Activated CD4-positive, alpha-beta T cell treated with anti-CD3 and anti-CD28 coated beads, Interleukin-10, Interleukin-2, amounts not matched to agents 100 ng/mL and 50 ng/mL, durations not matched to agents 16 hours and 8 hours (primary cell): ENCODE measurements around the gene ASS1.

Experiments
- DNase-seq: peaks from one replicate; pipeline ENCODE4 v3.0.0-alpha.2; 2020

Gene ASS1

DNA sequence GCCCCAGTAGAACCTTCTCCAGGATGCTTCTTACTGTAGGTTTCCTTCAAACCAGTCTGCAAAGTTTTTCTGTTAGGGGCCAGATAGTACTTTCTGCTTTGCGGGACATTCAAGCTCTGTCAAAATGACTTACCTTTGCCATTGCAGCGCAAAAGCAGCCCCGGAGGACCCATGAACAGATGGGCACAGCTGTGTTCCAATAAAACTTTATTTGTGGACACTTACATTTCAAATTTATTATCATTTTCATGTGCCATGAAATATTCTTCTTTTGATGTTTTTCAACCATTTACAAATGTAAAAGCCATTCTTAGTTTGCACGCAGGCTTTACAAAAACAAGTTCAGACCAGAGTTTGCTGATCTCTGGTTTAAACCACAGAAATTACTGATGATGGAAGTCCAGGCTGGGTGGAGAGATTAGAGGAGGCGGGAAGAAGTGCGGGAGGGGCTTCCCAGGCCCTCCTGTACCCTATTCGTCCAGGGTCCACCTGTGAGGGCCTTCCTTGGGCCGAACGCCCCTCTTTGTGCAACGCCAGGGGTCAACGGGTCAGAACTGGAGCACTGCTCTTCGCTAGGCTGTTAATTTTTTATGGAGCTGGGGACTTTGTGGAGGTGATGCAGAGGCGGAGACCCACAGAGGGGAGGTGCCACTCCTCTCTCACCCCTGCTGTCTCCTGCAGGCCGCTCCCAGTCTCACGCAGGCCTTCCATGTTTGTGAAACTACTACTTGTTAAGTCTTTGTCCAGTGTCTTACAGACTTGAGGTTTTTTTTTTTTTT, 7.6 kb upstream of the ASS1 start:
- no peak for DNase-seq

DNA sequence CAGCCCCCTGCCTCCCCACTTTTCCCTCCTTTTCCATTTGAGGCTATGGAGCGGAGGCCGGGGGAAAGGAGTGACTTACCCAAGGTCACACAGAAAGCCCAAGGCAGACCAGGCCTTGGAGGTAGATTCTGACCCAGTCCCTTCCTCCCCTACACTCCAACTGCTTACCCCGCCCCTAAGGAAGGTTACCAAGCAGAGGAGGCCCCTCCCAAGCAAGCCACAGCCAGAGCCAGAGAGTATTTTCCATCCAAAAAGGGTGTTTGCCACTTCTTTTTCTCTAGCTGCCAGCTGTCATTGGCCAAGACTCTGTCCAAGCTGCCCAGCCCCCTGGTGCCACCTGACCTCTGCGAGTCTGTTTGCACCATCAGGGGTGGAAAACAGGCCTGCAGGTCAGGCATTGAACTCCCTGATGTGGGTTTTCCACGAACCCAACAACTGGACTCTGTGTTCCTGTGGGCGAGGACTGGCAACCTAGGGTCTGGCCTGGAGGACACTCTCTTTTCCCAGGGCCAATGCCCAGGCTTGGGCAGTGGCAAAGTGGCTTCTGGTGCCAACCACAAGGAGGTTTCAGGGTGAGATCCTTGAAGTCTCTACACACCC, 6.3 kb upstream of the ASS1 start:
- DNase-seq = no peak

DNA sequence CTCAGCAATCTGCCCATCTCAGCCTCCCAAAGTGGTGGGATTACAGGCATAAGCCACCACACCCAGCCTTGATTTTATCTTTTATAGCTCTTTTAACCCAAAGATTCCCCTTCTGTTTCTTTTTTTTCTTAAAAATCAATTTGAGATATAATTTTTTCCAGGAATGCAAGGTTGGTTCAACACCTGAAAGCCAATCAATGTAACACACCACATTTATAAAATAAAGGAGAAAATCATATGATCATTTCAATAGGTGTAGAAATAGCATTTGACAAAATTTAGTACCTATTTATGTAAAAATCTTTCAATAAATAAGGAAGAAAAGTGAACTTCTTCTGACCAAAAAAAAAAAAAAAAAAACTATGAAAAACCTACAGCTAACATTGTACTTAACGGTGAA, 3.7 kb upstream of the ASS1 start:
- DNase-seq = no peak

DNA sequence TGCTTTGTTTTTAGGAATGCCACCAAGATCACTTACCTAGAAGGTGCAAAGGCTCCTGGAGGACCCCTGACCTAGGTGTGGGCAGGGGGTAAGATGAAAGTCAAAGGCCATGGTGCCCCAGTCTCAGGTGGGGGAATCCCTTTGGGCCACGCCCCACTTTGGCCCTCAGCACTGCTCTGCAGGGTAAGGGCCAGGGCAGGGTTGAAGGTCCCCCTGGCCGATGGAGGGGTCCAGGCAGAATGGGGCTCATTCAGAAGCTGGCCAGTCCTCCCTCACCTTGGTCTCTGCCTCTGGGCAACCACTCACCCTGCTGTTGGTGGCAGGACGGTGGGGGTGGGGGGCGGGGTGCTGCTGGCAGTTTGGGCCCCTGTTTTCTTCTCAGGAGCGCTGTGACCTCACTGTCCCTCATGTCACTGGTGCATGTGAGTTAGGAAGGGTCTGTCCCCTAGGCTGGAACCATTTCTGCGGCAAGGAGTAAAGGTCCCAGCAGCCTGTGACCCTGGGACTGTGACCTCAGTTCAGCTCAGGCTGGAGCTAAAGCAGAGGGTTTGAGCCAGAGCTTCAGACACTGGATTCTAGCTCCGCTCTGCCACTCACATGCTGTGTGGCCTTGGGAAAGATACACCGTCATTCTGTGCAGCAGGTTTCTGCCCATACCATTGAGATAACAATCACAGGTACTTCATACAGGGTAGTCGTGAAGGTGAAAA, 1.9 kb upstream of the ASS1 start:
- DNase-seq = no peak

DNA sequence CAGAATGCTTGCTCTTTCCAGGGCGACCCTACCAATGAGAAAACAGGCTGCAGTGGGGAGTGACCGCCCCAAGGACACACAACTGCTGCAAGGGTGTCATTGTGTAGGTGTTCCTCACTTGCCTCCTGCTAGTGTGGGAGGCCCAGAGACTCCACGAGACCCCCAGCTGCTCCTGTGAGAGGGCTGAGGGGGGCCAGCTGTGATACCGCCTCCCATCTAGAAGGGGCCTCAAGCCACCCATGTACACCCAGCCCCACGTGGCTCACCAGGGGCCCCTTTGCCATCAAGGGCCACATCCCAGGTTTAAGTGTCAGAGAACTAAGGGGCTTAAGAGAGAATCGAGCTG, 1.3 kb upstream of the ASS1 start:
- DNase-seq = no peak

DNA sequence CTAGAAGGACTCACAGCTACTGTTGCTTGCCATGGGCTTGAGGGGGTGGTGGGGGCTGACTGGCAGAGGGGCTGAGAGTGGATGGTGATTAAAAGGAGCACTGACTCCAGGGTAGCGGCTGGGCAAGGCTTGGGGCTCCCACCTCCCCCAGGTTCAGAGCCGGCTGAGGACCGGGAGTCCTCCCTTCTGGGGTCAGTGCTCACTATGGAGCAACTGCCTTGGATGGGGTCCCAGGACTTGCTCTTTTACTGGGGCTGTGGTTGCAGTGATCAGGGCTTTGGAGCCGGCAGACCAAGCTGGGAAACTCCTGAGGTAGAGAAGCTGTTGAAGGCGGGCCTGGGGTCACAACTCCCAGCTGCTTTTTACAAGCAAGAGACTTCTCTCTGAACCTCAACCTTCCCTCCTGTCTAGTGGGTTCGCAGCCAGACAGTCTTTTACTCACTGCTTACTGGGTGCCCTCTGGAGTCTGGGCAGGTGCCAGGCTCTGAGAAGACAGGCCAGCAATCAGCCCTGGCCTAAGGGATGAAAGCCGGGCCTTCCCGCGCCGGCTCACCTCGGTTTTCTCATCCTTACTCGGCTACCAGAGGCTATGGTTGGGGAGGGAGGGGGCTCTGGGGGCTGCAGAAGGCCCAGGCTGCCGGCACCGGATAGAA, 795 bp upstream of the ASS1 start:
- no peak for DNase-seq

DNA sequence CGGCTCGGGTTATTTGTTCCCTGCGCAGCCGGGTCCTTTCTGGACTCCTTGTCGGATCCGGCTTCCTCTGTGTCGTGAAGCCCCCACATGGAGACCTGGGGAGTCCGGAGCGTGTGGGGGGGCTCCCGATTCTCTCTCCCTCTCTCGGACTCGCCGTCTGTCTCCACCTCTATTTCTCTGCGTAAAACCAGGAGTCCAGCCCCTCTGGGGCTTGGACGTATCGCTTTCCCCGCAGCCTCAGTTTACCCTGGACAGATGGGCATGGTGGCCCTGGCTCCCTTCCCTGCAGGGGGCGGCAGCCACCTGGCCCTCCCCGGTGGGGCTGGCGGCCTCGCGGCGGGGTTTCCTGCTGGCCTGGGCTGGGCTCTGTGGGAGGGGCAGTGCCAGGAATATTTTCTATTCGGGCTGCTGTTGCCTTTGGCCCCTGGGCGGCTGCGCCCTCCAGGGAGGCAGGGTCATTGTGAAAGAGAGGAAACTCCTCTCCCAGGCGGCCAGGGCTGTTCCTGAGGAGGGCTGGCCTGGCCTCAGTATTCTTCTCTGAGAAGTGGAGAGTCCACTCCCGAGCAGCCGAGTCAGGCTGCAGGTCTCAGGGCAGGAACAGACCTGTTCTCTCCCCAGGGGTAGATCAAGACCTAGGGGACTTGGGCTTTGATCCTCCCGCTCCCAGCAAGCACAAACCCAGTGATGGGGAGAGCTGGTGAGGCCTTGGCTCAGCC, 665 bp downstream of the ASS1 start:
- no peak for DNase-seq

DNA sequence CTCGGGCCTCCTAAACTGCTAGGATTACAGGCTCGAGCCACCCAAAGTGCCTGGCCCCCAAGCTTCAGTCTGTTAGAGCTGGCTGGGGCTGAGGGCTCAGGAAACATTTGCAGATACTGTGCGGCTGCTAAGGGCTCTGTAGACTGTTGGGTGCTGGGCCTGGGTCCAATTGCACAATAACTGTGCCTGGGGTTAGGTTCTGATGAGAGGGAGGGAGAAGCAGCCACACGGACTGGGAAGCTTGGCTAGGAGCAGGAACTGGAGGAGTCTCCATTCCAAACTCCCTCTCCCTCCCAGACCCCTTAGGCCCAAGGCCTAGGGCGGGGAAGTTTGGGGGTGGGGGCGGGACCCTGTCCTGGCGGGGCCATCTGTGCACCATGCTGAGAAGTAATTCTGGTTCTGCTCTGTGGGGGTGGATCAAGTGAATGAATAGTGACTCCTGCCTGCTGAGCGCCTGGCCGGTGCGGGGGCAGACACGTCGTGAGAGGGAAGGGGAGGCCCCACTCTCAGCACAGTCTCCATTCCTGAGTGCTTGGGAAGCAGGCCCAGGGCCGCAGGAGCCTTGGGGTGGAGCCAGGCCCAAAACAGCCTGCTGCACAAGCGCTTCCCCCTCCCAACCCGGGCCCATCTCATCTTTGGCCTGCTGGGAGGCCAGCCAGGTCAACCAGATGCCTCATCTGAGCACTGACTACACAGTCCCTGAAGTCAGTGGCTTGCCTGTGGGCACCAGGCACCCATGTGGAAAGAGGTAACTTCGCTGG, 1.5 kb downstream of the ASS1 start:
- no peak for DNase-seq

DNA sequence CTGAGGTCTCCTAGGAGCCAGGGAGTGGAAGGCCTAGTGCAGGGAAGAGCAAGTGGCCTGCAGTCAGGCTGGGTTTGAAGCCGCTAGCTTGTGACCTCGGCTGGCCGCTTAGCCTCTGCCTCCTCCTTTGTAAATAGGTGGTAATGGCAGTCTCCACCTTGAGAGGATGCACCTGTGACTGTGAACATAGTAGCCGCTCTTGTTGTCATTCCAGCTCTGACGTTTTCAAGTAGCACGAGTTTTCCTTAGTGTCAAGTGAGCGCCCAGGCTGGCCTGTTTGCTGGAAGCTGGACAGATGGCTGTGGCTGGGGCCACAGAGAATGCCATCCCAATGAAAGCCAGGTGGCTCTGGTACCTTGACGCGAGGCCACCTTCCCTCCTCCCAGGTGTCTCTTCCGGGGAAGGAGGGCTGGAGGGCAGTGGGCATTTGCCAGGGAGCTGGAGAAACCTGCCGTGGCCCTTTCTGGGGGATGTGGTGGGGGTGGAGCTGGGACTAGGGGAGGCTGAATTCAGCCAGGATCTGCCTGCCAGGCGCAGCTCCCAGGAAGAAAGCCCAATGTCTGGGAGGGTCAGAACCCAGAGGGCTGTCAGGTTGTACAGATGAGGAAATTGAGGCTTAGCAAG, 2.5 kb downstream of the ASS1 start:
- DNase-seq = no peak

DNA sequence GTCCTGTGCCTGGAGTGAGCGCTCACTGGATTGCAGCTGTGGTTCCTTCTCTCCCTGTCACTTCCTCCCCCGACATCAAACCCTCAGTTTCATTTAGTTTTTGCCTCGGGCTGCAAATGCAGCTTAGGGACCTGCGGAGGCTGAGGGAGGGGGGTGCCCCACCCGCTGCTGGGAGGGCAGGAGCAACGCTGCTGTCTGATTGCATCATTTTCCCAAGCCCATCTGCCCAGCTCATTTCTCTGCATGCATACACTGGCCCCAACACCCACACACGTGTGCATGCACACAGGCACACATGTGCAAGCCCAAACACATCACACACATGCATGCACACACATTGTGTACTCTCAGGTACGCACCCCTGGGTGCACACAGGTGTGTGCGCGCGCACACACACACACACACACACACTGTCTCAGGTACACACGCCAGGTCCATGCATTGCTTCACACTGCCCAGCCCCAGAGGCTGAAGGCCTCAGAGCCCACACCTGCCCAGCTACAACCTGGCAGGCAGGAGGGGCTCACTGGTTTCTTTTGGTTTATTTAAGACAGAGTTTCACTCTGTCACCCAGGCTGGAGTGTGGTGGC, 3.4 kb downstream of the ASS1 start:
- DNase-seq = peak; percentile 46

DNA sequence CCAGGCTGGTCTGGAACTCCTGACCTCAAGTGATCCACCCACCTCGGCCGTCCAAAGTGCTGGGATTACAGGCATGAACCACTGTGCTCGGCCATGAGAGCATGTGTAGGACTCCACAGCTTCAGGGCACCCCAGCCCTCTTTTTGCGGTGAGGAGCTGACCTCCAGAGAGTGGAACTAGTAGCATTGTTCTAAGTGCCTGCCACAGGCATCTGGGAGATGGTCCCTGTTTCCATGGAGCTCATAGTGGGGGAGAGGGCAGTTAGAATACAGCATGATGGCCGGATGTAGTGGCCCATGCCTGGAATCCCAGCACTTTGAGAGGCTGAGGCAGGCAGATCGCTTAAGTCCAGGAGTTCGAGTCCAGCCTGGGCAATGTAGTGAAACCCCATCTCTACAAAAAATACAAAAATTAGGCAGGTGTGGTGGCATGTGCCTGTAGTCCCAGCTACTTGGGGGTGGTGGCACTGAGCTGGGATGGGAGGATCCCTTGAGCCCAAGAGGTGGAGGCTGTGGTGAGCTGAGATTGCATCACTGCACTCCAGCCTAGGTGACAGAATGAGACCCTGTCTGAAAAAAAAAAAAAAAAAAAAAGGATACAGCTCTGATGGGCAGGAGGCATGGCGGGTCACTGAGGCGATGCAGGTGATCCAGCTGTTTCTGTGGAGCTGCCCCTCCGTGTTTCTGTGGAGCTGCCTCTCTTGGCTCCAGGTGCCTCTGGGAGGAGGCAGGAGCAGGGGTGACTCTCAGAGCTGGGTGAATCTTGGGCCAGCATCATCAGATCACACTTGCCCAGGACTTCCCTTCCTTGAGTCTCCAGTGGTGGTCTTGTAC, 4.2 kb downstream of the ASS1 start:
- no peak for DNase-seq

DNA sequence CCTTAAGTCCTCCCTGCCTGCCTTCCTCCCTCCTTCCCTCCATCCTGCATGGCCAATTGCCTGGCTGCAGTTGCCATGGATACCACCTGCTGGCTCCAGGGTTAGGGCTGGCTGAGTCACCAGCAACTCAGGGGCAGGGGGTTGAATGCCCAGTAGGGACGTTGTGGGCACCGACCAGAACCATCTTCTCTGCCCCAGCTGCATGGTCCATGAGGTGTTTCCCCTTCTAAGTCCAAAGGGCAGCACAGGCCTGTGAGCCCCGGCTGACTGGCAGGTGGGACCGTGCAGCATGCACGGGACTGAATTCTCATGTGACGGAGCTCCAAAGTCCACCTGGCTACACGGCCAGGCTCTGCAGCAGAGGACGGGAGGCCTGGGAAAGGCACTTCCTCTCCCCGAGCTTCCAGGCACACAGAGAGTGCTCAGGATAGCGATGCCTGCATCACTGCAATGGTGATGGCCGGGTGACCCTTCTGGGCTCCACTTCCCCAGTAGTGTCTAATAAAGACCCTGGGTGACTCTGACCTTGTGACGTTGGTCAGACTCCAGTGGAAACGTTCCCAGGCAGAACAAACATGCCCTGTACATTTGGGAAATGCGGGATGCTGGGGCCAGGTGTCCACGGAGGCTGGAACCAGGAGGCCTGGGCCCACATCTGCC, 5.7 kb downstream of the ASS1 start:
- DNase-seq = no peak

DNA sequence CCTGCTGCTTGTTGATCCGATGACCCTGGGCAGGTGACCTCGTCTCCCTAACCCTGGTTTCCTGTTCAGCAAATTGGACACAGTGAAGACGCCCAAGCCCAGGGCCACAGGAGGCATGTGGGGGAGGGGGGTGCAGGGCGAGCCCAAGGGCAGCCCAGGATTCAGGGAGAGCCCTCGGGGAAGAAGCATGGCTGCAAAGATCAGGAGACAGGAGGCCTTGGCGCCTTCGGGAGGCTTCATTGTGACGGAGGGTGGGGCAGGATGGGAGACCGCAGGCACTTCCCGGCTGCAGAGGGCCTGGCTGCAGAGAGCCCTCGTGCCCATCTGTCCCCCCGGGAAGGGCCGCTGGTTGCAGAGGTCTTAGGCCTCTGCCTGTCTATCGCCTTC, 6.2 kb downstream of the ASS1 start:
- no peak for DNase-seq

DNA sequence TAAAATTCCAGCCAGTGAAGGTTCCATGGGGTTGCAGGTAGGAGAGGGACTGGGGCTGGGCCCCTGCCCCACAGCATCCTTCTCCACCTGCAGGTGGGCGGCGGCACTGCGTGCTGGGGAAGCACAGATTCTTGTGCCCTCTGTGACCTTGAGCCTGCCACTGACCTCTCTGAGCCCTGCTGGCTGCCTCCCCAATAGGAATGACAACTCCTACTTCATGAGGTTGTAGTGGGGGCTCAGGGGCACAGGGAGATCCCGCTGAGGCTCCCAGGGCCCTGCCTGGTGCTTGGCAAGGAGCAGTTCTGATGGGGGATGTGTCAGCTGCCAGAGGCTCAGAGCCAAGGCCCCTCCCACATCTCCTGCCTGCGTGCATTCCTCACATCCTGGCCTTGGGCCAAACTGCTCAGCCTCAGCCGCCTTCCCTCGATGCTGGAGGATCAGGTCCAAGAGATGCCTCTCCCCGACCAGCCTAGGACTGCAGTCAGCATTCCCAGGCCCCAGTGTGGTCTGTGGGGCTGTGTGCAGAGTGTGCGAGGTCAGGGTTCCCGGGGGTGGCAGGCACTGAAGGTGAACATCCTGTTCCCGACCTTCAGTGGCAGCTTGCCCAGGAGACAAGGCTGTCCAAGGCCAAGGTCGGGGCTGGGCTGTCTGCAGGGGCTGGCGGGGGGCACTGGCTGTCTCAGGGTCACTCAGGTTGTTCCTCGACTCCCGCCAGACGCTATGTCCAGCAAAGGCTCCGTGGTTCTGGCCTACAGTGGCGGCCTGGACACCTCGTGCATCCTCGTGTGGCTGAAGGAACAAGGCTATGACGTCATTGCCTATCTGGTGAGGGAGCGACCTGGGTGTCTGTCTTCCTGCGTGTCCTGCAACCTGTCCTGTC, 7.0 kb downstream of the ASS1 start:
- DNase-seq = peak; percentile 16

DNA sequence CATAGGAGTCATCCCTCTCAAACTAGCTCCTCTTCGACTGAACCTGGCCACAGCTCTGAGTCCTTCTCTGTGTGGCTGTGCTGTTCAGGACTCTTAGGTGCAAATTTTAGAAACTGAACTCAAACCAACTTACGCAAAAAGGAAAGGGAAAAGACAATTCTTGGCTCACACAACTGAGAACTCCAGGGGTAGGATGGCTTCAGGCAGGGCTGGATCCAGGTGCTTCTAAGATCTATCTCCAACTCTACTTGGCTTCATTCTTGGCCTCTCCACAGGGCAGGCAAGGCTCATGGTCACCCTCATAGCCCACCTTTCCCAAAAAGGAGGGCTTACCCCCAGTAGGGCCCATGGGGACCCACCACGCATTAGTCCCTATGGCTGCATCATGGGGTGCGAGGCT, 8.1 kb downstream of the ASS1 start:
- DNase-seq = no peak

DNA sequence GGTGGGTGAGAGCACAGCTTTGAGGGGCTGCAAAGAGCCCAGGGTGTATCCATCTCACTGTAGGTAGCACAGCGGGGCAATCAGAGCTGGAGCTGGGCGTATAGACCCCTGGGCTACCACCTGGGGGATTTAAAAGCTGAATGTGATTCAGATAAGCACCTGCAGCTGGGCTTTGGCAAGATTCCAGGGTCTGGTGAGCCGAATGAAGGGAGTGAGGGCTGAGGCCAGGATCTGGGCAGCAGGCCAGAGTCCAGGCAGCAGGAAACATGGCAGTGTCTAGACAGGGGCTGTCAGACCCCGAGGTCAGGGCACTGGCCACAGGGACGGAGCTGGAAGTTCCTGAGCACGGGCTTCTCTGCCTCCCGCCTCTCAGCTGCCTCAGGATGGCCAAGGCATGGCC, 8.7 kb downstream of the ASS1 start:
- DNase-seq = no peak

DNA sequence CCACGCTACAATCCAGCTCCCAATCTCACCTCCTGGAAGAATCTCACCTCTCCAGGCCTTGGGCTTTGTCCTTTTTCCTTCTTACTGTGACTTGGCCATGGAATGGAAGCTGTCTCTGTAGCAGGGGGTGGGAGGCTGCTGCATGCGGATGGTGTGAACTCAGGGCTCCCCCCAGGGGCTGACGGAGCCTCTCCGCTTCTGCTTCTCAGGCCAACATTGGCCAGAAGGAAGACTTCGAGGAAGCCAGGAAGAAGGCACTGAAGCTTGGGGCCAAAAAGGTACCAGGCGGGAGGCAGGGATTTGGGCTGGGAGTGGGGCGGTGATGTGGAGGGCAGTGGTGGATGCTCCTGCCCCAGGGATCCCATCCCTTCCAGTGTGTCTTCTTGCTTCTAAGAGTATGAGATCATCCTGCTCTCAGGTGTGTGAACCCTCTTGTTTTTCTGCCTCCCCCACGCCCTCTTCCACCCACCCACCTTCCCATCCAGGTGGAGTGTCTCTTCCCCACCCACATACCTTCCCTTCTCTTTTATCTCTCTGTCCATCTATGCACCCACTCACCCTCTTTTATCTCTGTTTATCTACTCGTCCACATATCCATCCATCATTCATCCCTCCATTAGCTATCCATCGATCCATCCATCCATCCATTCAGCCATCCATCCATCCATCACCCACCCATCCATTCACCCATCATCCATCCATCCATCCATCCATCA, 9.5 kb downstream of the ASS1 start:
- DNase-seq = no peak

DNA sequence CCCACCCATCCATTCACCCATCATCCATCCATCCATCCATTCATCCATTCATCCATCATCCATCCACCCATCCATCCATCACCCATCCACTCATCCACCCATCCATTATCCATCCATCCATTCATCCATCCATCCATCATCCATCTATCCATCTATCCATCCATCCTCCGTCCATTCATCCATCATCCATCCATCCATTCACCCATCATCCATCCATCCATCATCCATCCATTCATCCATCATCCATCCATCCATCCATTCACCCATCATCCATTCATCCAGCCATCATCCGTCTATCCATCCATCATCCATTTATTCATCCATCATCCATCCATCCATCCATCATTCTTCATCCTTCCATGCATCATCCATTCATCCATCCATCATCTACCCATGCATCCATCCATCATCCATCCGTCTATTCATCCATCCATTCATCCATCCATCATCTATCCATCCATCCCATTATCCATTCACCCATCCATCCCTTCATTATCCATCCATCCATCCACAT, 10.1 kb downstream of the ASS1 start:
- DNase-seq = no peak
